Measurements from ENCODE around the gene RBM28. TPM values are rescaled to one million over a fixed set of nuclear protein-coding genes. Genes with fewer than 3 reads are reported as not detected.

RBM28 gene
- total RNA-seq, 1 experiment from 2014 or later: 71.4 TPM

DNA sequence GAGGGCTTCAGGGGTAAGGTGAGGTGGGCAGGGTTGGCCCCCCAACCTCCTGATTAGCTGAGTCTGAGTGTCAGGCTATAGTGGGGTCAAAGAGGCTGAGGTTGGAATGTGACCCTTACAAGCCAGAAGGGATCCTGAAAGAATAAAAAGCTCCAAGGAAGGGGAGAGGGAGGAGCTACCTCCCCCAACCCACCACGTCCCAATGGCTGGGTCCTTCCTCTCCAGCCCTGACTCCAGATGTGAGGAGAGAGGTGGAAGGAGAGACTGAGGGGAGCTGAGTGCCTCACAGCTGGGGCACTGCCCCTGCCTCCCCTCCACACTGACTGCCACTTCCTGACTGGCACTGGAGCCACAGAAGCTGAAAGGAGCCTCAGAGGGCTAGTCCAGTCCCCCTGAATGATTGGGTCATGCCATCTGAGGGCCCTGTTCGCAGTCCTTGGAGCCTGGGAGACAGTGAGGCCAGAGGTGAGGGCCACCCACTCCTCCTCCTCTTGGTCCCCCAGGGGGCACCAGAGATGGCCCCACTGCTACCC lies 45.4 kb upstream of the RBM28 start:
- H3K9me3 ChIP-seq: no peaks in the 10 kb centered on the region
- Mint-ChIP-seq H3K4me1 (ENCODE audit: low read depth, unreplicated experiment) (no peaks in the 10 kb centered on the region), H3K36me3 (ENCODE audit: insufficient read depth, unreplicated experiment) (no peaks in the 10 kb centered on the region), H3K27ac (ENCODE audit: unreplicated experiment) (no peak overlapping the region), H3K9me3 (ENCODE audit: unreplicated experiment) (no peaks in the 10 kb centered on the region), H3K27me3 (ENCODE audit: insufficient read depth, unreplicated experiment) (no peaks in the 10 kb centered on the region), H3K4me3 (ENCODE audit: unreplicated experiment) (no peak overlapping the region)
- ChIA-PET POLR2A (no interaction called here), CTCF (interaction anchor here (0.6 to 7.2 kb wide), 4 partner anchors 15 to 41 kb away, joined by 3 to 109 read pairs (median 4); no protein-coding TSS in a partner anchor)
- no TSS peak for BruUV-seq (replicated peaks)
- no peak for DNase-seq
- H3K4me1 ChIP-seq: no peaks in the 10 kb centered on the region
- no peak overlapping the region for H3K4me3 ChIP-seq (ENCODE audit: low read depth, low read length)
- intact Hi-C loops (cut with micrococcal nuclease; ENCODE audit: unreplicated experiment): no loop called here
- TF ChIP-seq, protein P1, sequence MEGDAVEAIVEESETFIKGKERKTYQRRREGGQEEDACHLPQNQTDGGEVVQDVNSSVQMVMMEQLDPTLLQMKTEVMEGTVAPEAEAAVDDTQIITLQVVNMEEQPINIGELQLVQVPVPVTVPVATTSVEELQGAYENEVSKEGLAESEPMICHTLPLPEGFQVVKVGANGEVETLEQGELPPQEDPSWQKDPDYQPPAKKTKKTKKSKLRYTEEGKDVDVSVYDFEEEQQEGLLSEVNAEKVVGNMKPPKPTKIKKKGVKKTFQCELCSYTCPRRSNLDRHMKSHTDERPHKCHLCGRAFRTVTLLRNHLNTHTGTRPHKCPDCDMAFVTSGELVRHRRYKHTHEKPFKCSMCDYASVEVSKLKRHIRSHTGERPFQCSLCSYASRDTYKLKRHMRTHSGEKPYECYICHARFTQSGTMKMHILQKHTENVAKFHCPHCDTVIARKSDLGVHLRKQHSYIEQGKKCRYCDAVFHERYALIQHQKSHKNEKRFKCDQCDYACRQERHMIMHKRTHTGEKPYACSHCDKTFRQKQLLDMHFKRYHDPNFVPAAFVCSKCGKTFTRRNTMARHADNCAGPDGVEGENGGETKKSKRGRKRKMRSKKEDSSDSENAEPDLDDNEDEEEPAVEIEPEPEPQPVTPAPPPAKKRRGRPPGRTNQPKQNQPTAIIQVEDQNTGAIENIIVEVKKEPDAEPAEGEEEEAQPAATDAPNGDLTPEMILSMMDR (IDR thresholded peaks at IDR 0.05; ENCODE audit: insufficient read depth in 1 of 2, low read depth in 1 of 2, low read length in 1 of 2, severe bottlenecking in 1 of 2, unreplicated experiment in 1 of 2): no peak
- no peaks in the 10 kb centered on the region for H3K27me3 ChIP-seq (replicated peaks; ENCODE audit: control insufficient read depth, insufficient read depth, low read length)
- H3K36me3 ChIP-seq (ENCODE audit: control insufficient read depth, insufficient read depth, low read length): no peaks in the 10 kb centered on the region

DNA sequence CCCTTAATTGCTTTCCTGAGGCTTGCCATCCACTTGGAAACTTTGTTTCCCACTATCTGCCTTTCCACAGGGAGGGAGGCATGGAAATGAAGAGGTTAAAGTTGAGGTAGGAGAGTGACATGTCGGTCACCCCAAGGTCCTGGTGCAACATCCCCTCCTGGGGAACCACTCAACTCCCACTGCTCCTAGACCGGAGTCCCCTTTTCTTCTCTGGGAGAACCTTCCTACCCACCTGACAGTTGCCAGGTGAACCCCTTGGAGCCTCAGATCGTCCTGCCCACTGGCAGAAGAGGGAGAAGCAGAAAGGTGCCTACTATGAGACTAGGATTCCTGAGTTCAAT lies 44.4 kb upstream of the RBM28 start:
- no peaks in the 10 kb centered on the region for H3K27me3 Mint-ChIP-seq (ENCODE audit: insufficient read depth, unreplicated experiment)
- H3K9me3 ChIP-seq: no peaks in the 10 kb centered on the region
- H3K4me1 Mint-ChIP-seq (ENCODE audit: low read depth, unreplicated experiment): no peaks in the 10 kb centered on the region
- no peaks in the 10 kb centered on the region for H3K9me3 Mint-ChIP-seq (ENCODE audit: unreplicated experiment)
- H3K4me3 ChIP-seq (ENCODE audit: low read depth, low read length): no peak overlapping the region
- H3K4me3 Mint-ChIP-seq (ENCODE audit: unreplicated experiment): no peak overlapping the region
- no peaks in the 10 kb centered on the region for H3K27me3 ChIP-seq (replicated peaks; ENCODE audit: control insufficient read depth, insufficient read depth, low read length)
- no peaks in the 10 kb centered on the region for H3K36me3 ChIP-seq (ENCODE audit: control insufficient read depth, insufficient read depth, low read length)
- TF ChIP-seq, protein P1 (IDR thresholded peaks at IDR 0.05; ENCODE audit: insufficient read depth in 1 of 2, low read depth in 1 of 2, low read length in 1 of 2, severe bottlenecking in 1 of 2, unreplicated experiment in 1 of 2): no peak
- POLR2A ChIA-PET: no interaction called here
- CTCF ChIA-PET: interaction anchor here (0.6 to 7.2 kb wide), 13 partner anchors 9 to 179 kb away, joined by 3 to 109 read pairs (median 4); partner anchors contain the start of gene RBM28
- no peak overlapping the region for H3K27ac Mint-ChIP-seq (ENCODE audit: unreplicated experiment)
- DNase-seq: no peak
- H3K36me3 Mint-ChIP-seq (ENCODE audit: insufficient read depth, unreplicated experiment): no peaks in the 10 kb centered on the region
- BruUV-seq (replicated peaks): no TSS peak
- H3K4me1 ChIP-seq: no peaks in the 10 kb centered on the region
- intact Hi-C loops (cut with micrococcal nuclease; ENCODE audit: unreplicated experiment): no loop called here

DNA sequence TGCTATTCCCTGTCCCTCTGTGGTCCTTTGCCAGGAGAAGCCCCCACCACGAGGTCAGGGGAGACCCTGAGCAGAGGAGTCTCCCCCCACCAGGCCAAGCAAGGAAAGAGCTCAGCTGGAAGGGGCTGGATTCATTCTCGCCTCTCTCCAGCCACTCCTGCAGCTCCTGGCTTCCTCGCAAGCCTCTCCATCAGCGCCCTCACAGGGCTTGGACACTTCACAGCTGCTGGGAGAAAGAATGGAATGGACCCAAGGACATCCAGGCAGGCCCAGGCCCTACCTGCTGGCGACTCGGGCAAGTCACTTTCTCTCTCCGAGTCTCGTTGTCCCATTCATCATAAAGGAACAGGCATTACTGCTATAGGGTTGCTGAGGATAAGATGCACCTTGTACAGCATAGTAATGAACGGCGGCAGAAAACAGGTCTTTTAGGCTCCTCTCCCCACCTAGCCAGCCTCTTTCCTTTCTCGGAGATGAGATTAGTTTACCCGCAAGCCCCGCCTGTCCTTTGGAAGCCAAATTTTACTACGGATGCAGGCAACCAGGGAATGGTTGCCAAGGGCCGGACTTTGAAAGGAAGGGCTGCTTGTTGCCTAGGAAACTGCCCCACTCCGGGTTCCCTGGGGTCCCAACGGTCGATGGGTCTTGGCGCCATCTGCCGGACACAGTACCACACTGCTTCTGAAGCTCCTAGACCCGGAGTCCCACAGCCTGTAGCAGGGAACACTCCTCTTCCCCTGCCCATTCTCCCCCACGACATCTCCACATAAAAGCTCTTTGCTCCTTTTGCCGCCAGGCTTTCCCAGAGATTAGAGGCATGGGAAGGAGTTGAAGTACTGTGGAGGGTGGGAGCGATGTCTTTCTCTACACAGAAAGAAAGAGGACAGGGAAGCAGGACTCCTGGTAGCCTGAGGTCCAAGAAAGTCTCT lies 43.8 kb upstream of the RBM28 start:
- Mint-ChIP-seq H3K27ac (ENCODE audit: unreplicated experiment) (no peak overlapping the region), H3K4me1 (ENCODE audit: low read depth, unreplicated experiment) (no peaks in the 10 kb centered on the region), H3K27me3 (ENCODE audit: insufficient read depth, unreplicated experiment) (no peaks in the 10 kb centered on the region), H3K36me3 (ENCODE audit: insufficient read depth, unreplicated experiment) (no peaks in the 10 kb centered on the region), H3K9me3 (ENCODE audit: unreplicated experiment) (no peaks in the 10 kb centered on the region), H3K4me3 (ENCODE audit: unreplicated experiment) (no peak overlapping the region)
- intact Hi-C loops (cut with micrococcal nuclease; ENCODE audit: unreplicated experiment): loop anchor here (1.0 kb wide), 1 partner anchor 40 kb away; no protein-coding TSS in a partner anchor
- peak; percentile 82 to 85 for DNase-seq
- Histone ChIP-seq H3K27me3 (replicated peaks; ENCODE audit: control insufficient read depth, insufficient read depth, low read length) (no peaks in the 10 kb centered on the region), H3K4me1 (no peaks in the 10 kb centered on the region), H3K36me3 (ENCODE audit: control insufficient read depth, insufficient read depth, low read length) (no peaks in the 10 kb centered on the region), H3K9me3 (no peaks in the 10 kb centered on the region), H3K4me3 (ENCODE audit: low read depth, low read length) (no peak overlapping the region)
- TF ChIP-seq, protein P1 (IDR thresholded peaks at IDR 0.05; ENCODE audit: insufficient read depth in 1 of 2, low read depth in 1 of 2, low read length in 1 of 2, severe bottlenecking in 1 of 2, unreplicated experiment in 1 of 2): peak; percentile 81 to 91
- ChIA-PET POLR2A (interaction anchor here (0.9 kb wide), 1 partner anchor 40 kb away, joined by 4 read pairs; no protein-coding TSS in a partner anchor), CTCF (interaction anchor here (0.6 to 7.2 kb wide), 13 partner anchors 9 to 178 kb away, joined by 3 to 109 read pairs (median 4); partner anchors contain the start of gene RBM28)
- no TSS peak for BruUV-seq (replicated peaks)

All from Caco-2 (cell line).